ENCODE results near the gene RBP3. TPM values are rescaled to one million over a fixed set of nuclear protein-coding genes. Genes with fewer than 3 reads are reported as not detected.

RBP3 gene
- total RNA-seq, 1 experiment from 2014 or later = not detected

GRCh38 chr10:47326306-47326926 is 21.7 kb upstream of the RBP3 start:
- H3K4me3 ChIP-seq = no peak overlapping the region
- no peak overlapping the region for H3K27ac ChIP-seq
- no peaks in the 10 kb centered on the region for H3K9me3 ChIP-seq (replicated peaks)
- no peaks in the 10 kb centered on the region for H3K4me1 ChIP-seq
- no peak for DNase-seq
- H3K36me3 ChIP-seq = no peaks in the 10 kb centered on the region
- H3K27me3 ChIP-seq = no peaks in the 10 kb centered on the region

- H3K36me3 ChIP-seq = no peaks in the 10 kb centered on the region
- no peaks in the 10 kb centered on the region for H3K4me1 ChIP-seq
- no peaks in the 10 kb centered on the region for H3K9me3 ChIP-seq (replicated peaks)
- H3K4me3 ChIP-seq = no peak overlapping the region
- DNase-seq = no peak
- H3K27me3 ChIP-seq = no peaks in the 10 kb centered on the region
- H3K27ac ChIP-seq = no peak overlapping the region
These were observed 21.2 kb upstream of the RBP3 start for GRCh38 chr10:47326927-47327330.

- Histone ChIP-seq H3K27ac (no peak overlapping the region), H3K36me3 (no peaks in the 10 kb centered on the region), H3K4me1 (no peaks in the 10 kb centered on the region), H3K9me3 (replicated peaks) (no peaks in the 10 kb centered on the region), H3K4me3 (no peak overlapping the region), H3K27me3 (no peaks in the 10 kb centered on the region)
- no peak for DNase-seq
These were observed 18.3 kb upstream of the RBP3 start for GRCh38 chr10:47329855-47330254.

- no peak for DNase-seq
- Histone ChIP-seq H3K4me1 (no peaks in the 10 kb centered on the region), H3K36me3 (no peaks in the 10 kb centered on the region), H3K9me3 (replicated peaks) (no peaks in the 10 kb centered on the region), H3K4me3 (no peak overlapping the region), H3K27ac (no peak overlapping the region), H3K27me3 (no peaks in the 10 kb centered on the region)
These were observed 17.8 kb upstream of the RBP3 start for GRCh38 chr10:47330366-47330765.

- H3K36me3 ChIP-seq = no peaks in the 10 kb centered on the region
- DNase-seq = no peak
- no peaks in the 10 kb centered on the region for H3K27me3 ChIP-seq
- no peaks in the 10 kb centered on the region for H3K9me3 ChIP-seq (replicated peaks)
- H3K27ac ChIP-seq = no peak overlapping the region
- no peaks in the 10 kb centered on the region for H3K4me1 ChIP-seq
- no peak overlapping the region for H3K4me3 ChIP-seq
These were observed 17.4 kb upstream of the RBP3 start for GRCh38 chr10:47330804-47331203.

GRCh38 chr10:47331491-47331890 is 16.7 kb upstream of the RBP3 start:
- Histone ChIP-seq H3K9me3 (replicated peaks) (no peaks in the 10 kb centered on the region), H3K27me3 (no peaks in the 10 kb centered on the region), H3K36me3 (no peaks in the 10 kb centered on the region), H3K4me1 (no peaks in the 10 kb centered on the region), H3K27ac (no peak overlapping the region), H3K4me3 (no peak overlapping the region)
- DNase-seq = no peak

- H3K27ac ChIP-seq = no peak overlapping the region
- no peak for DNase-seq
These were observed 16.2 kb upstream of the RBP3 start for GRCh38 chr10:47331954-47332353.

GRCh38 chr10:47332371-47332770 is 15.8 kb upstream of the RBP3 start:
- H3K4me3 ChIP-seq = no peak overlapping the region
- no peaks in the 10 kb centered on the region for H3K9me3 ChIP-seq (replicated peaks)
- H3K36me3 ChIP-seq = no peaks in the 10 kb centered on the region
- no peaks in the 10 kb centered on the region for H3K27me3 ChIP-seq
- no peaks in the 10 kb centered on the region for H3K4me1 ChIP-seq
- no peak overlapping the region for H3K27ac ChIP-seq
- DNase-seq = no peak

More at GRCh38 chr10:47331954-47332353, 16.2 kb upstream of the RBP3 start:
- Histone ChIP-seq H3K27me3 (no peaks in the 10 kb centered on the region), H3K4me3 (no peak overlapping the region), H3K4me1 (no peaks in the 10 kb centered on the region), H3K9me3 (replicated peaks) (no peaks in the 10 kb centered on the region), H3K36me3 (no peaks in the 10 kb centered on the region)

- H3K9me3 ChIP-seq (replicated peaks) = no peaks in the 10 kb centered on the region
- H3K36me3 ChIP-seq = no peaks in the 10 kb centered on the region
- H3K27ac ChIP-seq = no peak overlapping the region
- DNase-seq = no peak
- no peak overlapping the region for H3K4me3 ChIP-seq
- no peaks in the 10 kb centered on the region for H3K4me1 ChIP-seq
- H3K27me3 ChIP-seq = no peaks in the 10 kb centered on the region
These were observed 15.2 kb upstream of the RBP3 start for GRCh38 chr10:47332946-47333345.

GRCh38 chr10:47333532-47333931 is 14.6 kb upstream of the RBP3 start:
- no peak overlapping the region for H3K27ac ChIP-seq
- no peaks in the 10 kb centered on the region for H3K9me3 ChIP-seq (replicated peaks)
- H3K4me3 ChIP-seq = no peak overlapping the region
- DNase-seq = no peak
- no peaks in the 10 kb centered on the region for H3K27me3 ChIP-seq
- H3K4me1 ChIP-seq = no peaks in the 10 kb centered on the region
- no peaks in the 10 kb centered on the region for H3K36me3 ChIP-seq

GRCh38 chr10:47334466-47335295 is 13.5 kb upstream of the RBP3 start:
- Histone ChIP-seq H3K4me3 (no peak overlapping the region), H3K9me3 (replicated peaks) (no peaks in the 10 kb centered on the region), H3K36me3 (no peaks in the 10 kb centered on the region), H3K27me3 (no peaks in the 10 kb centered on the region), H3K27ac (no peak overlapping the region), H3K4me1 (no peaks in the 10 kb centered on the region)
- no peak for DNase-seq

- Histone ChIP-seq H3K27me3 (no peaks in the 10 kb centered on the region), H3K4me3 (no peak overlapping the region), H3K27ac (no peak overlapping the region), H3K36me3 (no peaks in the 10 kb centered on the region), H3K4me1 (no peaks in the 10 kb centered on the region), H3K9me3 (replicated peaks) (no peaks in the 10 kb centered on the region)
- no peak for DNase-seq
These were observed 12.3 kb upstream of the RBP3 start for GRCh38 chr10:47335906-47336305.

GRCh38 chr10:47336387-47337134 is 11.6 kb upstream of the RBP3 start:
- H3K27ac ChIP-seq = no peak overlapping the region
- no peak for DNase-seq
- H3K27me3 ChIP-seq = no peaks in the 10 kb centered on the region
- H3K36me3 ChIP-seq = no peaks in the 10 kb centered on the region
- H3K4me3 ChIP-seq = no peak overlapping the region
- no peaks in the 10 kb centered on the region for H3K4me1 ChIP-seq
- H3K9me3 ChIP-seq (replicated peaks) = no peaks in the 10 kb centered on the region

GRCh38 chr10:47337310-47337709 is 10.9 kb upstream of the RBP3 start:
- no peaks in the 10 kb centered on the region for H3K27me3 ChIP-seq
- H3K9me3 ChIP-seq (replicated peaks) = no peaks in the 10 kb centered on the region
- H3K27ac ChIP-seq = no peak overlapping the region
- no peak for DNase-seq
- no peaks in the 10 kb centered on the region for H3K4me1 ChIP-seq
- H3K36me3 ChIP-seq = no peaks in the 10 kb centered on the region
- H3K4me3 ChIP-seq = no peak overlapping the region

GRCh38 chr10:47339186-47339735 is 8.9 kb upstream of the RBP3 start:
- Histone ChIP-seq H3K27ac (no peak overlapping the region), H3K4me1 (no peaks in the 10 kb centered on the region), H3K9me3 (replicated peaks) (no peaks in the 10 kb centered on the region), H3K27me3 (no peaks in the 10 kb centered on the region), H3K36me3 (no peaks in the 10 kb centered on the region), H3K4me3 (no peak overlapping the region)
- no peak for DNase-seq
